Activated naive CD4-positive, alpha-beta T cell treated with anti-CD3 and anti-CD28 coated beads, Interleukin-2, amount 50 U/mL, for 16 hours (primary cell): ENCODE results near the gene ARHGAP40.
"Not testable (repeated sequence)": the region's sequence is repeated elsewhere in the genome, so short reads cannot be mapped to it uniquely, and the experiment has no call there.

Experiments
- DNase-seq: peaks from one replicate; pipeline ENCODE4 v3.0.0-alpha.2; 2020

ARHGAP40 gene

DNA sequence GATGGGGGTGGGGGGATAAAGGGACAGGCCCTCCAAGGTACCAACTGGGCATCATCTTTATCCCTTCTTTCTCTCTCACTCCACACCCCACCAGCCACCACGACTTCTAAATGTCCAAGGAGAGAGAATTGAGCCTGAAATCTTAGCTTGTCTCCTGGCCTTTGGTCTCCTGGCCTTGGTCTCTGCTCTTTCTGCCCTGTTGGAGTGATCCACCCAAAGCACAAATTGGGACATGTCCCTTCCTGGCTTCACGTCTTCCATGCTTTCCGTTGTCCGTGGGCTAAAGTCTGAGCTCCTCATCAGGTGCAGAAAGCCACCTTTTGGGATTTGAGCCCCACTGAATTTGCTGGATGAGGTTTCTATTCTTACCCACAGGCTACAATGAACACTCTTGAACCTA, 12.3 kb upstream of the ARHGAP40 start:
- no peak for DNase-seq

DNA sequence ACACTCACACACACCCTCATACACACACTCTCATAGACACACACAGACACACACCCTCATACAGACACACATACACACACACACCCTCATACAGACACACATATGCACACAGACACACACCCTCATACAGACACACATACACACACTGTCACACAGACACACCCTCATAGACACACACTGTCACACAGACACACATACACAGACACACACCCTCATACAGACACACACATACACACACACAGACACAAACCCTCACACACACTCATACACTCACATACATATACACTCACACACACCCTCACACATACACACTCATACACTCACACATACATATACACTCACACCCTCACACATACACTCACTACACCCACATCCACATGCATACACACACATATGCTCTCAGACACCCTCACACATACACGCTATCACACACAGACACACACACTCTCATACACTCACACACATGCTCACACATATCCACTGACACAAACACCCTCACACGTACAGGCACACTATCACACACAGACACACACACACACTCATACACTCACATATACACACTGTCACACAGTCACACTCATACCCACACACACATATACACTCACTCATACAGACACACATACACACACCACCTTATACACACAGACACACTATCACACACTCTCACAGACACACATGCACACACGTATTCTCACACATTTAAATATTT, 11.5 kb upstream of the ARHGAP40 start:
- DNase-seq = no peak

DNA sequence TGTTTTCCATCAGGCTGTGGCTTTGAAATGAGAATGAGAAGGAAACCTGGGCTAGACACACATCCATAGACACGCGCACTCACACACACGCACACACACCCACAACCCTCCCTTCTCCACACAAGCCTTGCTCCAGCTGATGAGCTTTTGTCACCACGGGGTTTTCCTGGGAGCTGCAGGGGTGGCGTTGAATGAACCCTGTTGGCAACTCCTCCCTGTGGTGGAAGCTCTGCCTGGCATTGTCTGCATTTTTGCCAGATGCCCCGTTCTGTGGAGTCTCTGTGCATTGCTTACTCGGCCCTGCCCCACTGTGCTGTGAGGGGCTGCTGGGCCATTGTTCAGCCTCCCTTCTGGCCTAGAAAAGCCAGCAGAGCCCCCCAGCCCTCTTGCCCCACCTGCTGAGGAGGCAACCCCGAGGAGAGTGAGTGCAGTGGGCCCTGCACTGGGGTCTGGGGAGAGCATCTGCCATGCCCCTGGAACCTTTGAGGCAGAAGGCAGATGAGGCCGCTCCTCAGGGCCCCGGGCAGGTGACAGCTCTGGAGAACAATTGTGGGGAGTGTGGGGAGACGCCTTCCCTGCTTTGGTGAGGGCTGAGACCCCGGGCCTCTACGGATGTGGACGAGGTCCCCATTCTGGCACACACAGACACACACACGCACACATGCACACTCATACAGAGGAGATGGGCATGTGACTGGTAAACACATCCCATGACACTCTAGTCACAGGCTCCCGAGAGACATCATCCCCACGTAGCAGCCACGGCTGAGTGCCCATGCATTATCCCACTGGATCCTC, 10.7 kb upstream of the ARHGAP40 start:
- no peak for DNase-seq

DNA sequence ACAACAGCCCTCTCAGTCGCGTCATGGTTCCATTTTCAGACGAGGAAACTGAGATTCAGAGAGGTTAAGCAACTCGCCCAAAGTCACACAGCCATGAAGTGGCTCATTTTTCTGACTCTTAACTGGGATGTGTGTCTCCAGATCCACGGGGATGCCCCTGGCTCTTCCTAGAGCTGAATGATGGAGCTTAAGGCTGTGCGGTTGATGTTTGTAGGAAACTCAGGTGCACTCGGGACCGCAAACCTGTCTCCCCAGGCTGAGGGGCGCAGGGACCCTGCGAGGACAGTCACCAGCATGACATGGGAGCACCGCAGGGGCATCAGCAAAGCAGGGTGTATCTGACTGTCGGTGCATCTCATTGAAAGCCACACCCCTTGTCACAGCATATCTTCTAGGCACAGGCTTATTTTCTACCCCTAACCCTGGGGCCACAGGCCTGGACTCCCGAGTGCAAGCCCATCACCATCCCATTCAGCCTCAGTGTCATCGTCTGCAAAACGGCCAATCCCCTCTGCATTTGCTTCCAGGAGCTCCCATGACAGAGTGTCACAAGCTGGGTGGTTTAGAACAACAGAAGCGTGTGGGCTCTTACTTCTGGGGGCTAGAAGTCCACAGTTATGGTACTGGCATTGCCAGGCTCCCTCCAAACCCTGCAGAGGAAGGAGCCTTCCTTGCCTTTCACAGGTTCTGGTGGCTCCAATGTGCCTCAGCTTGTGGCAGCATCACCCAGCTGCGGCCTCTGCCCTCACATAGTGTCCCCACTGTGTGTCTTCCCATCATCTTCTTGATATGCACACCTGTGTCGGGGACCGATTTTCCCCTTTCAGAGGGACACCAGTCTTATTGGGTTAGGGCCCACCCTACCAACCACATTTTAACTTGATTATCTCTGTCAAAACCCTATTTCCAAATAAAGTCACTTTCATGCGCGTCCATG, 9.9 kb upstream of the ARHGAP40 start:
- no peak for DNase-seq

DNA sequence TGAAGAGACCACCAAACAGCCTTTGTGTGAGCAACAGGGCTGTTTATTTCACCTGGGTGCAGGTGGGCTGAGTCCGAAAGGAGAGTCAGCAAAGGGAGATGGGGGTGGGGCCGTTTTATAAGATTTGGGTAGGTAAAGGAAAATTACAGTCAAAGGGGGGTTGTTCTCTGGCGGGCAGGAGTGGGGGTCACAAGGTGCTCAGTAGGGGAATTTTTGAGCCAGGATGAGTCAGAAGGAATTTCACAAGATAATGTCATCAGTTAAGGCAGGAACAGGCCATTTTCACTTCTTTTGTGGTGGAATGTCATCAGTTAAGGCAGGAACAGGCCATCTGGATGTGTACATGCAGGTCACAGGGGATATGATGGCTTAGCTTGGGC, 9.2 kb upstream of the ARHGAP40 start:
- DNase-seq = not testable (repeated sequence)

DNA sequence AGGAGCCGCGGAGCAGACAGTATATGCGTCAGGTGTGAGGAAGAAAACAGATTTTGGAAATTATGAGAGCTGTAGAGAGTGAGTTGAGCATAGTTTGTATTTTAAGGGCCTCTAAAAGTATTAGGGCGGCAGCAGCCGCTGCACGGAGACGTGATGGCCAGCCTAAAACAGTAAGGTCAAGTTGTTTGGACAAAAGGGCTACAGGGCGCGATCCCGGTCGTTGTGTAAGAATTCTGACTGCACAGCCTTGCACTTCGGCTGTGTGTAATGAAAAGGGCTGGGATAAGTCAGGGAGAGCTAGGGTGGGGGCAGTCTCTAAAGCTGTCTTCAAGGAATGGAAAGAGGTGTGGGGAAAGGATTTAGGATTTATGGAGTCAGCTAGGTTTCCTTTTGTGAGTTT, 7.3 kb upstream of the ARHGAP40 start:
- DNase-seq = not testable (repeated sequence)

DNA sequence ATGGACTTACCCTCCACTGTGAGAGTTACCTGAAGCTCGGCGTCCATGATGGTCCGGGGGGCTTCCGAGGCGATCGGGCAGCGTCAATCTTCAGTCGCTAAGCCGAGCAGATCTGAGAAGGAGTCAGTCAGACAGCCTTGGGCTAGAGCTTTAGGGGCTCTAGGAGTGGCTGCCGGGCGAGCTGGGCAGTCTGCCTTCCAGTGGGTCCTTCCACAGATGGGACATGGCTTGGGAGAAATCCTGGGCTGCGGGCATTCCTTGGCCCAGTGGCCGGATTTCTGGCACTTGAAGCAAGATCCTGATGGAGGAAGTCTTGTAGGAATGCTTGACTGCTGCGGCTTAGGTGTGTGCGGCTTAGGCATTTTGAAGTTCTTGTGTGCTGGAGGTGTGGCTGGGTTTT, 5.7 kb upstream of the ARHGAP40 start:
- DNase-seq = not testable (repeated sequence)

DNA sequence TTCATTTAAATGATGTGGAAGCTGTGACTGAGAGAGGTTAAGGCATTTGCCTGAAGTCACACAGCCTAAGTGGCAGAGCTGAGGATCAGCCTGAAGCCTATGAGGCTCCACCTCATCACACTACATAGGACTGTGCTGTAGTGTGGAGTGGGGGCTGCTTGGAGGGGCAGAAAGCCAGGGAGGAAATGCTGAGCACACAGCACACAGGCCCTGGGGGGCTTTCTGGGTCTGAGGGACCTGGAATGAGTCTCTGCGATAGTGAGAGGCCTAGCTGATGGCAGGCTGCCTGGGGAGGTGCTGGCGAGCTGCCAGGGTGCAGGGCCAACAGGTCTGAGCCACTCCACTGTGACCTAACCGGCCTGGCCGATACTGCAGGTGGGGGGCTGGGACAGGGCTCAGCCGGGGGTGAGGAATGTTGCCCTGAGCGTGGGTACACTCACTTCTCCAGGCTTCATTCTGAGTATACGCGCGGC, 2.2 kb upstream of the ARHGAP40 start:
- no peak for DNase-seq

DNA sequence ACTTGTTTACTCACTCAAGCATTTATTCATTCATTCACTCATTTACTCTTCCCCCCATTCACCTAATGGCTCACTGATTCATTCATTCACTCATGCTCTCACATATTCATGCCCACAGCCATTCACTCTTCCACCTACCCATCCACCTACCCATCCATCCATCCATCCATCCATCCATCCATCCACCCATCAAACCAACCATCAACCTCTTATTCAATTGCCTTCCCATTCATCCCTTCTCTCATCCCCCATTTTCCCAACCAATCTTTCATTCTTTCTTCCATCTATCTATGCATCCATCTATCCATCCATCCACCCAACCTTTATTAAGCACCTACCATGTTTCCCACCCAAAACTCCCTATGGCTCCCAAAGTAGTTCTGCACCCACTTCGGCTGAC, 1.6 kb upstream of the ARHGAP40 start:
- no peak for DNase-seq

DNA sequence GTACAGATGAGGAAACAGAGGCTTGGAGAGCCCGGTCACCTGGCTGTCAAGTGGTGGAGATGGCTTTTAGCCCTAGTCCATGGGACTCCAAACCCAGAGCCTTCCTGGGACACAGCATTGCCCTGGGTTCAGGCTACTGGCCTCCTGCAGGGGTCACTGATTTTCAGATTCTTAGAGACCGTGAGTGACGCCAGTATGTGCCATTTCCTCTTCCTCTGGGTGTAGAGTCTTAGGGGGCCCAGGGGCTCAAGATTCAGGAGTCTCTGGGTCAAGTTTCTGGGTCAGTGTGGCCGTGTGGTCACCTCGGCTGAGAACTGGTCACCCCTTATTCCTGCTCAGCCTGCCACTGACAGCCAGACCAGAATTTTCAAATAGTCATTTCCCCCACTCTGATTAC, 574 bp downstream of the ARHGAP40 start:
- DNase-seq = no peak

DNA sequence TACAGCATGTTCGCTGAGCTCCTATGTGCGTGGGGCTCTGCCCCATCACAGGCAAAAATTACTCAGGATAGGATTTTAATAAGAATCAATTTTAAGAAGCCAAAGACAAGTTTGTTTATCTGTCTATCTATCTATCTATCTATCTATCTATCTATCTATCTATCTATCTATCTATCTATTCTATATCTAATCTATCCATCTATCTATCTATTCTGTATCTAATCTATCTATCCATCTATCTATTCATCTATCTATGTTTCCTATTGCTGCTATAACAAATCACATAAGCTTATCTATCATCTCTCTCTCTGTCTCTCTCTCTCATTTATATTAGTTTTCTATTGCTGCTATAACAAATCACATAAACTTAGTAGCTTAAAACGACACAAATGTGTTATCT, 1.7 kb downstream of the ARHGAP40 start:
- DNase-seq = no peak

DNA sequence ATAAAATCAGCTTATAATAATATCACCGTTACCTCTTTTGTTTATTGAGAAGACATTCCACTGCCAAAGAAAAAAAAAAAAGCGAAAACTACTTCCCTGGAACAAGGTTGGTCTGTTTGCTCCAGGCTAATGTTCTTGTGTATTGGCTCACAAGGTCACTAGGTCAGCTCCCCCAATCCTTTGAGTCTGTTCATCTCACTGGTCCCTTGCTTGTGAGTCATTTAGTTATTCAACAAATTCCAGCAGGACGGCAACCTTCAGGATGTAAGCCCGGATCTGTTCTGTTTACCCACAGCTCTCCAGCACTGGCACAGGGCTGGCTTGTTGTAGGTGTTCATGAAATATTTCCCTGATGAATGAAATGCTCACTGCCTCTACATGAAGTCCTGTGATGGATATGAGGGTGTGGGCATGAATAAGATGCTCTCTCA, 3.3 kb downstream of the ARHGAP40 start:
- DNase-seq = no peak

DNA sequence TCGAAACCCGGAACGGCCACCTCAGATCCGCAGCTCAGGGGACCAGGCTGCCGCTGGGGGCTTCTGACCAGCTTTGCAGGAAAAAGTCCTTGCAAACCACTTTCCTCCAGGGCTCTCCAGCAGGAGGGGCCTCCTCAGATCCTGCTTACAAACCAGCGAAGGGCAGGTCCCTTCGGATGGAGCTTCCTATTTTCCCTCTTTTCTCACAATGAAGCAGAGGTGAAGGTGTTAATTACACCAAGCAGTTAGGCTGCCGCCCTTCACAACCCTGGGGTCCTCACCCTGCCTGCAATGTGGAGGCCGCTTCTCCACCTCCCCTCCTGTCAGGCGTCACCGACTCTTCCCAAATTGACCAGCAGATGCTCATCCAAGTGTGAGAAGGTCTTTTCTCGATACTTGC, 5.7 kb downstream of the ARHGAP40 start:
- no peak for DNase-seq

DNA sequence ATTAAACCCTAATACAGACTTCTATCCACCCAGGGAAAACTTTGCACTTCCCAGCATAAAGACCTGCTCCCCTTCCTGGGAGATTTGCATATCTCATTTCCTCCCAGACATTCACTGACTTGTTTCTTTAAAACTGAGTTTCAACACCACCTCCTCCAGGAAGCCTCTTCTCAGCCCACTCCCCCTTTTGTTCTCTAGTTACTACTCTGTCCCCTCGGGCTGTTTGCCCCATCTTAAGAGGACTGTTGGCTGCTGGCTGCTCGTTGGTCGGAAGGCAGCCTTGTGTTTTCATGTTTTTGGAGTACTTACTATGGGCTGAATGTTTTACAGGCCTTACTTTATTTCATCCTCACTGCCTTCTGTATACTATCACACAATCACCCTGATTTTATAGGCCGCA, 6.6 kb downstream of the ARHGAP40 start:
- DNase-seq = no peak

DNA sequence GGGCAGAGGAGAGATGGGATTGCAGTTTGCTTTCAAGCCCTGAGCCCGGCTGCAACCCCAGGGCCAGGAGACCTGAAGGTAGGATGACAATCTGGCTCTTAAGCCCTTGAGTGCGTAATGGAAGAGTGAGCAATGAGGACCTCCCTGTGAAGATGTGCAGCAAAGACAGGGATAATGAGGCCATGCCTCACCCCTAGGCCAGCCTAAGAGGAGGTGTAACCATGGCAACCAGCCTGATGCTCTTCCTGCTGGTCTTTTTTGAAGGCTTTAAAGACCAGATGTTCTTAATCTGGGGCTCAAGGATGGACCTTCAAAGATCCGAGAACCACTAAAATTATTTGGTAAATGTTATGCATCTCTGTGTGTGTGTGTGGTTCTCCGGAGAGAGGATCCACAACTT, 8.2 kb downstream of the ARHGAP40 start:
- no peak for DNase-seq

DNA sequence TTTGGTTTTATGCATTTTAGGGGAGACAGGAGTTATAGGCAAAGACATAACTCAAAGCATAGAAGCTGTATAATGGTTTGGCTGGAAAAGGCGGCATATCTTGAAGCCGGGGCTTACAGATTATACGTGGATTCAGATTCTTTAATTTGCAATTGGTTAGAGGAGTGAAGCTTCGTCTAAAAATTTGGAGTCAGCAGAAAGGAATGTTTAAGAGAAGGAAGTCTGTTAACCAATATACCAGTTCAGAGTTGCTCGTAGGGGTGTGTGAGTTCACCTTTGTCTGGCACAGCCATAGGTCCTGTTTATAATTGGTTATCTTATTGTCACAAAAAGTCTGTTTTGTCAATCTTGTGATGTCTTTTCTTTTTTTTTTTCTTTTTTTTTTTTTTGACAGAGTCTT, 8.9 kb downstream of the ARHGAP40 start:
- DNase-seq = no peak

DNA sequence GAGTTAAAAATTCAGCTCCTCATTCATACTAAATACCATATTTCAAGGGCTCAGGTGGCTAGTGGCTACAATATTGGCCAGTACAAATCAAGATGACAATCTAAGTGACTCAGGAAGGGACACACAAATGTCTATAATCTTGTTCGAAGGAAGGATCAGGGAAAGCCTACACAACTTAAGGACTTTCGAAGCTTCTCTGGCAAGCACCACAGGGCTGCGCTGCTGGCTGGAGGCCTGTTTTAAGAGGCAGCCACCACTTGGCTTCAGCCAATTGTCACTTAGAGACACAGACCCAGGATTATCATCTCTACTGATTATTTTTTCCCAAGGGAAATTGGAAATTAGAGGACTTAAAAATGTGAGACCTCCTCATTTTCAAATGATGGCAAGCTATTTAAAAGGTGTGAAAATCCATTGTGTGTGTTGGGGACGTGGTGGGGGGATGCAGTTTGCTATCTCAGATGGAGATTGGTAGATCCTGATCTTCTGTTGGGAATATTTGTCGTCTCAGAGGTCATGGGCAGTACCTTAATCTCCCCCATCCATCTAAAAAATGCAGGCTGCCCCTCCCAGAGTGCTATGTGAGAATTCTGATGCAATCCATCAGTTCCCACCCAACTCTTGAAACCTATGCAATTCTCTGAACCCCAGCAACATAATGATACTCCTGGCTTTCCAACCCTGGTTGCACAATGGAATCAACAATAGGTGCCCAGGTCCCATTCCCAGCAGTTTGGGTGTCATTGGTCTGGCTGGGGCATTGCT, 11.3 kb downstream of the ARHGAP40 start:
- DNase-seq = no peak

DNA sequence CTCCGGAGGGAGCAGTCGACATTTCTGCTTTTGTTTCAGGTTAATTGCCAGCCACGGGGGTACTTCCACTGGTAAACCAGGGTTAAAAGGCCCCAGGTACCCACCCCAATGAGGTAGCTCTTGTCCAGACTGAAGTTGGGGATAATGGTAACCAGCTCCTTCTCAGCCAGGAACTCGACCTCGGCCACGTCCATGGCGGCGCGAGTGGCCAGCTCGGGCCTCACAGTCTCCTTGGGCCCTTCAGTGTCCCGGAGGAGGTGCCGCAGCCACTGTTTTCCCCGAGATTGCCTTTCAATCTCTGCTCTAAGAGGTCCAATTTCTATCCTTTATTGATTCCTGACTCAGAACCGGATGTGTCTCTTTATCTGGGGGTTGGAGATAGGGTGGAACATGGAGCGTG, 13.7 kb downstream of the ARHGAP40 start:
- no peak for DNase-seq

DNA sequence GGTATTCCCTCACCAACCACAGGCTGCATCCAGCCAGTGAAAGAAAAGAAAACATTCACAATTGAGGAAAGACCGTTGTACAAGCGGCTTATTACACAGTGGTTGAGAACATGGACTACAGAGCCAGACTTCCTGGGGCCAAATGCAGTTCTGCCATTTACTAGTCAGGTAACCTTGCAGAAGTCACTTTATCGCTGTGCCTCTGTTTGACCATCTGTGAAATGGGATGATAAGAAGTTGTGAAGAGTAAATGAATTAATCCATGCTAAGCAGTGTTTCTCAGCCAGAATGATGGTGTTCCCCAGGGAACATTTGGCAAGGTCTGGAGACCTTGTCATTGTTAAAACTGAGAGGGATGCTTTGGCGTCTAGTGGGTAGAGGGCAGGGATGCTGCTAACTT, 14.8 kb downstream of the ARHGAP40 start:
- DNase-seq = no peak

DNA sequence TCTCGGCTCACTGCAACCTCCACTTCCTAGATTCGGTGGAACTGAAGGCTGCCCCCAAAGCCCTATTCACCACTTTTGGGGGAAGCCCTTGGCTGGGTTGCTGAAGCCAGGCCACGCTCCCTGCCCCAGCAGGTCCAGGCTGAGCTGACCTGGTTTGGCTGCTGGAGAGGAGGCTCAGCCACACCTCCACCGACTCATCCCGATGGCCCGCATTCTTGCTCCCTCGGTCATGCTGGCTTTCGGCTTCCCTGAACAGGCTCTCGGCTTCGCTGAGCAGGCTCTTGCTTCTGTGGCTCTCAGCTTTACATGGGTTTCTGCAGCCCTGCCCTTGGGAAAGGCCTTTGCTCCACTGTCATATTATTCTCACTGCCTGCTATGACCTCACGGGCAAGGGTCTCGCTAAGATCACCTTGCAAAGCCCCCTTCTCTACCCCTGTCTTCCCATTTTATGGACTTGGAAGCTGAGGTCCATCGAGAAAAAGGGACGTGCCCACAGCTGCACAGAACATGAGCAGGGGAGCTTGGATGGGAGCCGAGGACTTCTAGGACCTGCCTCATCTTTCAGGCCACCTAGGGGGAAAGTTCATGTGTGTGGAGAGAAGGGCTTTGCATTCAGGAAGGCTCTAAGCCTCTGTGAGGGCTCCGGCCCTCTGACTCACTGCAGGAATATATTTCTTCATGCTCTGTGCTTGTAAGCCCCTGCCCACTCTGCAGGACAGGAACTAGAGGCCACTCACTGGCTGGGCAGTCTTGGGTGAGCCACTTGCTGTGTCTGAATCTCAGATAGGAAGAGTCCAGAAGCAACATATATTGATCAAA, 15.6 kb downstream of the ARHGAP40 start:
- no peak for DNase-seq

DNA sequence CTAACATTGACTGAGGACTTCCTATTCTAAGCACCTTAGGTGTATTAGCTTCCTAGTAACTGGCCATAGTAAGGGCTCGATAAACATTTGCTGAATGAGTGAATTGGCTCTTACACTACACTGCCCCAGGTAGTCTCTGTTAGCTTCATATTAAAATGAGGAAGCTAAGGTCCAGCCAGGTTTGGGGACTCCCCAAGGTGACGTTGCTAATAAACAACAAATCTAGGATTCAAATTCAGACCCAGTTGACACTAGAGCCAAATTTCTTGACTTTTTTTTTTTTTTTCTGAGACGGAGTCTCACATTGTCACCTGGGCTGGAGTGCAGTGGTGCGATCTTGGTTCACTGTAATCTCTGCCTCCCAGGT, 16.2 kb downstream of the ARHGAP40 start:
- no peak for DNase-seq

DNA sequence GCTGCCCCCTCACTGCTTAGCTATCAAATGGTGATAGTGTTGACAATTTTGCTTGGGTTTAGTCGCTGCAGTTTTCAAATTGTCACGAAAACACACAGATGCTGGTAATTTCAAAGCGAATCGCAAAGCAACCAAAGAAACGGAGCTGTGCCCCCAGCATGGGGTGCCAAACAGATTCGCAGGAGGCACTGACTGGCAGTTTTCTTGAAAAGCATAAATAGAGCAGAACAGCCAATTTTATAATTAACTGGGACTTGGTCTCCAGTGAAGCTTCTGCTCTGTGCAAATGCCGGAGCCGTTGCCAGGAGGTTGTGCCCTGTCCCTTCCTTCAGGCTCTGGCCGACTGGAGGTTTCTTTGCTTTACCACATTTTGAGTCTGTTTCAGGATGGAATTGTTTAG, 18.8 kb downstream of the ARHGAP40 start:
- no peak for DNase-seq
